Loucy (cell line): ENCODE results near the gene HPSE2.

Source experiments
- EZH2phosphoT487 ChIP-seq: fragments of 200-600 bp; IDR thresholded peaks from 2 replicates; pipeline ENCODE4 v1.6.1; 2018; ENCODE audit warnings: antibody characterized with exemption, mild to moderate bottlenecking, moderate library complexity, borderline replicate concordance
- TF ChIP-seq, protein P1 (sequence below): fragments of 200-600 bp; sonication (generic); conservative IDR thresholded peaks from 2 replicates; pipeline ENCODE4 v1.5.1; 2014; ENCODE audit warnings: mild to moderate bottlenecking, antibody characterized with exemption, low read length

- TF ChIP-seq, protein P1, sequence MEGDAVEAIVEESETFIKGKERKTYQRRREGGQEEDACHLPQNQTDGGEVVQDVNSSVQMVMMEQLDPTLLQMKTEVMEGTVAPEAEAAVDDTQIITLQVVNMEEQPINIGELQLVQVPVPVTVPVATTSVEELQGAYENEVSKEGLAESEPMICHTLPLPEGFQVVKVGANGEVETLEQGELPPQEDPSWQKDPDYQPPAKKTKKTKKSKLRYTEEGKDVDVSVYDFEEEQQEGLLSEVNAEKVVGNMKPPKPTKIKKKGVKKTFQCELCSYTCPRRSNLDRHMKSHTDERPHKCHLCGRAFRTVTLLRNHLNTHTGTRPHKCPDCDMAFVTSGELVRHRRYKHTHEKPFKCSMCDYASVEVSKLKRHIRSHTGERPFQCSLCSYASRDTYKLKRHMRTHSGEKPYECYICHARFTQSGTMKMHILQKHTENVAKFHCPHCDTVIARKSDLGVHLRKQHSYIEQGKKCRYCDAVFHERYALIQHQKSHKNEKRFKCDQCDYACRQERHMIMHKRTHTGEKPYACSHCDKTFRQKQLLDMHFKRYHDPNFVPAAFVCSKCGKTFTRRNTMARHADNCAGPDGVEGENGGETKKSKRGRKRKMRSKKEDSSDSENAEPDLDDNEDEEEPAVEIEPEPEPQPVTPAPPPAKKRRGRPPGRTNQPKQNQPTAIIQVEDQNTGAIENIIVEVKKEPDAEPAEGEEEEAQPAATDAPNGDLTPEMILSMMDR: no peak
- no peak for TF ChIP-seq EZH2phosphoT487
Observed at GRCh38 chr10:98943681-98944080, 292.0 kb downstream of the HPSE2 start.
